ENCODE results near the gene NOP16. TPM values are rescaled to one million over a fixed set of nuclear protein-coding genes. Genes with fewer than 3 reads are reported as not detected.

Gene NOP16
- total RNA-seq, 1 donor from 2014 or later, result 46.3 TPM

GRCh38 chr5:176353533-176353932, 34.9 kb downstream of the NOP16 start:
- Histone ChIP-seq H3K4me3 (ENCODE audit: insufficient read depth, low read depth, low read length) (no peak overlapping the region), H3K79me2 (ENCODE audit: insufficient read depth, low read length) (peaks cover 87% of the 10 kb centered on the region), H2AFZ (ENCODE audit: low read depth, low read length) (no peak overlapping the region), H3K9ac (ENCODE audit: low read length) (no peak overlapping the region), H3K27ac (ENCODE audit: low read depth, low read length) (no peak overlapping the region), H3K36me3 (ENCODE audit: insufficient read depth, low read length) (peaks cover 49% of the 10 kb centered on the region), H3K9me3 (ENCODE audit: insufficient read depth, low read depth, low read length) (no peaks in the 10 kb centered on the region), H3K4me1 (ENCODE audit: insufficient read depth, low read length) (no peaks in the 10 kb centered on the region), H3K4me2 (ENCODE audit: low read length) (no peak overlapping the region), H4K20me1 (ENCODE audit: insufficient read depth, low read length) (peaks cover 81% of the 10 kb centered on the region), H3K27me3 (ENCODE audit: insufficient read depth, low read length) (no peaks in the 10 kb centered on the region)
- peaks cover 7% of the 10 kb centered on the region for H3K4me1 Mint-ChIP-seq (ENCODE audit: low read depth, unreplicated experiment)
- no peaks in the 10 kb centered on the region for H3K27me3 Mint-ChIP-seq (ENCODE audit: low read depth, unreplicated experiment)
- no peaks in the 10 kb centered on the region for H3K9me3 Mint-ChIP-seq (ENCODE audit: unreplicated experiment)
- TF ChIP-seq CTCF (IDR thresholded peaks at IDR 0.05; ENCODE audit: insufficient read depth, low read depth, low read length) (no peak), EZH2 (IDR thresholded peaks at IDR 0.05; ENCODE audit: insufficient read depth, low read length) (no peak)
- peaks cover 35% of the 10 kb centered on the region for H3K36me3 Mint-ChIP-seq (ENCODE audit: low read depth, unreplicated experiment)
- no peak overlapping the region for H3K27ac Mint-ChIP-seq (ENCODE audit: unreplicated experiment)
- H3K4me3 Mint-ChIP-seq (ENCODE audit: unreplicated experiment), result no peak overlapping the region
- FAIRE-seq (no peak), DNase-seq (ENCODE audit: low read depth) (no peak)

- Mint-ChIP-seq H3K9me3 (ENCODE audit: unreplicated experiment) (no peaks in the 10 kb centered on the region), H3K27me3 (ENCODE audit: low read depth, unreplicated experiment) (no peaks in the 10 kb centered on the region), H3K4me3 (ENCODE audit: unreplicated experiment) (no peak overlapping the region), H3K27ac (ENCODE audit: unreplicated experiment) (no peak overlapping the region), H3K4me1 (ENCODE audit: low read depth, unreplicated experiment) (peaks cover 7% of the 10 kb centered on the region), H3K36me3 (ENCODE audit: low read depth, unreplicated experiment) (peaks cover 39% of the 10 kb centered on the region)
- no peaks in the 10 kb centered on the region for H3K27me3 ChIP-seq (ENCODE audit: insufficient read depth, low read length)
- TF ChIP-seq EZH2 (IDR thresholded peaks at IDR 0.05; ENCODE audit: insufficient read depth, low read length) (no peak), CTCF (IDR thresholded peaks at IDR 0.05; ENCODE audit: insufficient read depth, low read depth, low read length) (no peak)
- no peaks in the 10 kb centered on the region for H3K4me1 ChIP-seq (ENCODE audit: insufficient read depth, low read length)
- peaks cover 78% of the 10 kb centered on the region for H4K20me1 ChIP-seq (ENCODE audit: insufficient read depth, low read length)
- no peak overlapping the region for H3K9ac ChIP-seq (ENCODE audit: low read length)
- H3K9me3 ChIP-seq (ENCODE audit: insufficient read depth, low read depth, low read length), result no peaks in the 10 kb centered on the region
- no peak overlapping the region for H3K4me3 ChIP-seq (ENCODE audit: insufficient read depth, low read depth, low read length)
- peaks cover 77% of the 10 kb centered on the region for H3K79me2 ChIP-seq (ENCODE audit: insufficient read depth, low read length)
- peaks cover 55% of the 10 kb centered on the region for H3K36me3 ChIP-seq (ENCODE audit: insufficient read depth, low read length)
- FAIRE-seq (no peak), DNase-seq (ENCODE audit: low read depth) (no peak)
- no peak overlapping the region for H3K27ac ChIP-seq (ENCODE audit: low read depth, low read length)
- no peak overlapping the region for H2AFZ ChIP-seq (ENCODE audit: low read depth, low read length)
- no peak overlapping the region for H3K4me2 ChIP-seq (ENCODE audit: low read length)
Observed at GRCh38 chr5:176352116-176352878, 36.1 kb downstream of the NOP16 start.

GRCh38 chr5:176350416-176350815, 38.0 kb downstream of the NOP16 start:
- no peak overlapping the region for H3K27ac ChIP-seq (ENCODE audit: low read depth, low read length)
- H4K20me1 ChIP-seq (ENCODE audit: insufficient read depth, low read length), result peaks cover 60% of the 10 kb centered on the region
- no peaks in the 10 kb centered on the region for H3K27me3 ChIP-seq (ENCODE audit: insufficient read depth, low read length)
- peaks cover 60% of the 10 kb centered on the region for H3K36me3 ChIP-seq (ENCODE audit: insufficient read depth, low read length)
- Mint-ChIP-seq H3K4me3 (ENCODE audit: unreplicated experiment) (no peak overlapping the region), H3K27me3 (ENCODE audit: low read depth, unreplicated experiment) (no peaks in the 10 kb centered on the region), H3K27ac (ENCODE audit: unreplicated experiment) (no peak overlapping the region), H3K9me3 (ENCODE audit: unreplicated experiment) (no peaks in the 10 kb centered on the region), H3K36me3 (ENCODE audit: low read depth, unreplicated experiment) (peaks cover 42% of the 10 kb centered on the region), H3K4me1 (ENCODE audit: low read depth, unreplicated experiment) (peaks cover 7% of the 10 kb centered on the region)
- H3K4me2 ChIP-seq (ENCODE audit: low read length), result no peak overlapping the region
- H3K4me1 ChIP-seq (ENCODE audit: insufficient read depth, low read length), result no peaks in the 10 kb centered on the region
- H3K9me3 ChIP-seq (ENCODE audit: insufficient read depth, low read depth, low read length), result no peaks in the 10 kb centered on the region
- H3K4me3 ChIP-seq (ENCODE audit: insufficient read depth, low read depth, low read length), result no peak overlapping the region
- DNase-seq (ENCODE audit: low read depth), result peak; percentile 30
- H3K9ac ChIP-seq (ENCODE audit: low read length), result no peak overlapping the region
- FAIRE-seq, result no peak
- peaks cover 59% of the 10 kb centered on the region for H3K79me2 ChIP-seq (ENCODE audit: insufficient read depth, low read length)
- TF ChIP-seq EZH2 (IDR thresholded peaks at IDR 0.05; ENCODE audit: insufficient read depth, low read length) (no peak), CTCF (IDR thresholded peaks at IDR 0.05; ENCODE audit: insufficient read depth, low read depth, low read length) (no peak)
- no peak overlapping the region for H2AFZ ChIP-seq (ENCODE audit: low read depth, low read length)
